Measurements from ENCODE around the gene AKAP9.
"Not testable (repeated sequence)": the region's sequence is repeated elsewhere in the genome, so short reads cannot be mapped to it uniquely, and the experiment has no call there.

The AKAP9 gene

GRCh38 chr7:92013611-92014010 lies 72.9 kb downstream of the AKAP9 start:
- DNase-seq, result no peak

- DNase-seq, result no peak
Measured at GRCh38 chr7:92020636-92021035, 80.0 kb downstream of the AKAP9 start.

GRCh38 chr7:92025260-92025659 lies 84.6 kb downstream of the AKAP9 start:
- DNase-seq, result no peak

GRCh38 chr7:92026635-92027034 lies 86.0 kb downstream of the AKAP9 start:
- DNase-seq, result not testable (repeated sequence)

GRCh38 chr7:92027128-92027527 lies 86.5 kb downstream of the AKAP9 start:
- not testable (repeated sequence) for DNase-seq

GRCh38 chr7:92028226-92028625 lies 87.6 kb downstream of the AKAP9 start:
- no peak for DNase-seq

GRCh38 chr7:92028686-92029085 lies 88.0 kb downstream of the AKAP9 start:
- no peak for DNase-seq

- DNase-seq, result no peak
Measured at GRCh38 chr7:92034116-92034515, 93.5 kb downstream of the AKAP9 start.

GRCh38 chr7:92035576-92035975 lies 94.9 kb downstream of the AKAP9 start:
- no peak for DNase-seq

- no peak for DNase-seq
Measured at GRCh38 chr7:92039900-92040299, 99.2 kb downstream of the AKAP9 start.

- DNase-seq, result no peak
Measured at GRCh38 chr7:92042056-92042737, 101.5 kb downstream of the AKAP9 start.

- DNase-seq, result no peak
Measured at GRCh38 chr7:92043098-92043497, 102.4 kb downstream of the AKAP9 start.

- DNase-seq, result no peak
Measured at GRCh38 chr7:92043637-92044036, 103.0 kb downstream of the AKAP9 start.

GRCh38 chr7:92044148-92044547 lies 103.5 kb downstream of the AKAP9 start:
- DNase-seq, result no peak

GRCh38 chr7:92044940-92045339 lies 104.3 kb downstream of the AKAP9 start:
- DNase-seq, result no peak

- no peak for DNase-seq
Measured at GRCh38 chr7:92051655-92052054, 111.0 kb downstream of the AKAP9 start.

GRCh38 chr7:92052159-92052558 lies 111.5 kb downstream of the AKAP9 start:
- no peak for DNase-seq

- no peak for DNase-seq
Measured at GRCh38 chr7:92052684-92053083, 112.0 kb downstream of the AKAP9 start.

- DNase-seq, result no peak
Measured at GRCh38 chr7:92053312-92053711, 112.7 kb downstream of the AKAP9 start.

- DNase-seq, result no peak
Measured at GRCh38 chr7:92056286-92056685, 115.6 kb downstream of the AKAP9 start.

- no peak for DNase-seq
Measured at GRCh38 chr7:92057375-92057774, 116.7 kb downstream of the AKAP9 start.

- DNase-seq, result no peak
Measured at GRCh38 chr7:92058040-92058439, 117.4 kb downstream of the AKAP9 start.

- DNase-seq, result no peak
Measured at GRCh38 chr7:92058899-92059298, 118.2 kb downstream of the AKAP9 start.

GRCh38 chr7:92061154-92061553 lies 120.5 kb downstream of the AKAP9 start:
- DNase-seq, result no peak

GRCh38 chr7:92064438-92065029 lies 123.9 kb downstream of the AKAP9 start:
- DNase-seq, result no peak

Data from stimulated activated CD4-positive, alpha-beta T cell treated with anti-CD3 and anti-CD28 coated beads, Interleukin-2, amount 100 ng/mL, for 48 hours (primary cell).